Osteoblast (primary cell): ENCODE results near the gene EPB41L3. TPM values are rescaled to one million over a fixed set of nuclear protein-coding genes. Genes with fewer than 3 reads are reported as not detected.
"Not testable (repeated sequence)": the region's sequence is repeated elsewhere in the genome, so short reads cannot be mapped to it uniquely, and the experiment has no call there.

Experiments used
- DNase-seq: peaks from one replicate; pipeline ENCODE4 v3.0.0; 2011; ENCODE audit warnings: low spot score, mixed read lengths; ENCODE audit not compliant: insufficient read length; ENCODE audit errors: missing footprints
- H2AFZ ChIP-seq: 2 replicates; pipeline ENCODE4 v1.6.0; 2011; ENCODE audit warnings: mild to moderate bottlenecking, low read length
- H3K27ac ChIP-seq: 2 replicates; pipeline ENCODE4 v1.5.1; 2011; ENCODE audit warnings: mild to moderate bottlenecking, low read depth, low read length, moderate library complexity
- H3K27me3 ChIP-seq: 2 replicates; pipeline ENCODE4 v1.6.0; 2012; ENCODE audit warnings: mild to moderate bottlenecking, control low read depth, inconsistent platforms, low read length, moderate library complexity; ENCODE audit not compliant: insufficient read depth
- H3K36me3 ChIP-seq: 2 replicates; pipeline ENCODE4 v1.5.1; 2011; ENCODE audit warnings: mild to moderate bottlenecking, low read length, control low read depth, moderate library complexity; ENCODE audit not compliant: insufficient read depth
- H3K4me1 ChIP-seq: 2 replicates; pipeline ENCODE4 v1.5.1; 2011; ENCODE audit warnings: mild to moderate bottlenecking, low read length, control low read depth, moderate library complexity; ENCODE audit not compliant: insufficient read depth
- H3K4me2 ChIP-seq: 2 replicates; pipeline ENCODE4 v1.6.0; 2011; ENCODE audit warnings: mild to moderate bottlenecking, low read length; ENCODE audit not compliant: insufficient read depth
- H3K4me3 ChIP-seq: fragments of 200-600 bp; sonication (generic); 3 replicates; pipeline ENCODE4 v1.5.1; 2012; ENCODE audit warnings: mild to moderate bottlenecking, low read length, inconsistent platforms; ENCODE audit not compliant: insufficient read depth
- H3K79me2 ChIP-seq: 2 replicates; pipeline ENCODE4 v1.6.0; 2012; ENCODE audit warnings: mild to moderate bottlenecking, low read length, control low read depth, inconsistent platforms; ENCODE audit not compliant: insufficient read depth
- H3K9me3 ChIP-seq: 2 replicates; pipeline ENCODE4 v1.5.1; 2011; ENCODE audit warnings: low read depth, low read length, control low read depth
- H4K20me1 ChIP-seq: 2 replicates; pipeline ENCODE4 v1.6.0; 2012; ENCODE audit warnings: mild to moderate bottlenecking, low read length, control low read depth; ENCODE audit not compliant: insufficient read depth
- total RNA-seq: library from RNA; depleted of rRNA; stranded (reverse); fragments of >200 nt; gene quantifications from 2 replicates; pipeline ENCODE4 v1.2.3, GENCODE V29; 2012
- TF ChIP-seq, protein P1 (sequence below): IDR thresholded peaks from 2 replicates; pipeline ENCODE4 v1.5.1; 2011; ENCODE audit warnings: mild to moderate bottlenecking, low read depth, low read length, moderate library complexity; ENCODE audit errors: extremely low read depth

The EPB41L3 gene
- total RNA-seq, 1 donor = 0.72 TPM

DNA sequence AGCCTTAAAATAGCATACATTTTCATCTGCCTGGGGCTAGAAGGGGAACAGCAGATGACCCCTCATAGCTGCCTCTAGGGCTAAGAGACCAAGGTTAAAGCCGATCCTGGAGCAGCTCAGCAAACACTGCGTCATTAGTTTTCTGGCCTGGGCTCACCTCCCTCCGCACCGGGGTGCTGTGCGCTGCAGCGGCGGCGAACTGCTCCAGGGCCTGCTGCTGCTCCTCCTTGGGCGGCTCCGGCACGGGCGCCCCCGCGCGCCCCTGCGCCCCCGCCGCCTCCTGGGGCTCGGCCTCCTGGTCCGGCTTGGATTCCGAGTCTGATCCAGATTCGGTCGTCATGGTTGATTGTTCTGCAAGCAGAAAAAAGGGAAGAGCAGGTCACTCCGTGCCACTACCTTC lies 55.0 kb downstream of the EPB41L3 start:
- Histone ChIP-seq H3K4me2 (no peak overlapping the region), H3K27me3 (no peaks in the 10 kb centered on the region), H3K4me3 (no peak overlapping the region), H3K36me3 (no peaks in the 10 kb centered on the region), H3K4me1 (no peaks in the 10 kb centered on the region), H4K20me1 (no peaks in the 10 kb centered on the region), H2AFZ (no peak overlapping the region), H3K27ac (no peak overlapping the region), H3K9me3 (peaks cover 2% of the 10 kb centered on the region), H3K79me2 (no peaks in the 10 kb centered on the region)
- TF ChIP-seq, protein P1, sequence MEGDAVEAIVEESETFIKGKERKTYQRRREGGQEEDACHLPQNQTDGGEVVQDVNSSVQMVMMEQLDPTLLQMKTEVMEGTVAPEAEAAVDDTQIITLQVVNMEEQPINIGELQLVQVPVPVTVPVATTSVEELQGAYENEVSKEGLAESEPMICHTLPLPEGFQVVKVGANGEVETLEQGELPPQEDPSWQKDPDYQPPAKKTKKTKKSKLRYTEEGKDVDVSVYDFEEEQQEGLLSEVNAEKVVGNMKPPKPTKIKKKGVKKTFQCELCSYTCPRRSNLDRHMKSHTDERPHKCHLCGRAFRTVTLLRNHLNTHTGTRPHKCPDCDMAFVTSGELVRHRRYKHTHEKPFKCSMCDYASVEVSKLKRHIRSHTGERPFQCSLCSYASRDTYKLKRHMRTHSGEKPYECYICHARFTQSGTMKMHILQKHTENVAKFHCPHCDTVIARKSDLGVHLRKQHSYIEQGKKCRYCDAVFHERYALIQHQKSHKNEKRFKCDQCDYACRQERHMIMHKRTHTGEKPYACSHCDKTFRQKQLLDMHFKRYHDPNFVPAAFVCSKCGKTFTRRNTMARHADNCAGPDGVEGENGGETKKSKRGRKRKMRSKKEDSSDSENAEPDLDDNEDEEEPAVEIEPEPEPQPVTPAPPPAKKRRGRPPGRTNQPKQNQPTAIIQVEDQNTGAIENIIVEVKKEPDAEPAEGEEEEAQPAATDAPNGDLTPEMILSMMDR = no peak
- DNase-seq = no peak

DNA sequence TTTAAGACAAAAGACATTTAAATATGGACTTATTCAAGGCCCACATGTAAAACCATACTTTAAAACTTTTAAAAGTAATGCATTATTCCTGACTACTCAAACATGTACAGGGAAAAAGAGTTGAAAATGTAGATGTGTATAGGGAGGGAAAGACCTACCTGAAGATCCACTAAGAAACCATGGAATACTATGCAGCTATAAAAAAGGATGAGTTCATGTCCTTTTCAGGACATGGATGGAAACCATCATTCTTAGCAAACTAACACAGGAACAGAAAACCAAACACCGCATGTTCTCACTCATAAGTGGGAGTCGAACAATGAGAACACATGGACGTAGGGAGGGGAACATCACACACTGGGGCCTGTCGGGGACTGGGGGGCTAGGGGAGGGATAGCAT lies 55.8 kb downstream of the EPB41L3 start:
- H3K27me3 ChIP-seq, DNase-seq, H2AFZ ChIP-seq, H4K20me1 ChIP-seq, H3K4me3 ChIP-seq, H3K9me3 ChIP-seq, H3K4me1 ChIP-seq, H3K4me2 ChIP-seq, H3K79me2 ChIP-seq, H3K27ac ChIP-seq, H3K36me3 ChIP-seq: not testable (repeated sequence)

DNA sequence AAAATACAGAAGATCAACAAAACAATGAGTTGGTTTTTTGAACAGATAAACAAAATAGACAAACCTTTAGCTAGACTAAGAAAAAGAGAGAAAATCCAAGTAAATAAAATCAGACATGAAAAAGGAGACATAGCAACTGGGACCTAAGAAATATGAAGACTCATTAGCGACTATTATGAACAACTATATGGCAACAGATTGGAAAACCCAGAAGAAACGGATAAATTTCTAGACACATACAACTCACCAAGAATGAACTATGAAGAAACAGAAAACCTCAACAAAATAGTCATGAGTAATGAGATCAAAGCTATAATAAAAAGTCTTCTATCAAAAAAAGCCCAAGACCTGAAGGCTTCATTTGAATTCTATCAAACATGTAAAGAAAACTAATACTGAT lies 59.3 kb downstream of the EPB41L3 start:
- no peaks in the 10 kb centered on the region for H3K4me1 ChIP-seq
- no peaks in the 10 kb centered on the region for H3K79me2 ChIP-seq
- H3K36me3 ChIP-seq = no peaks in the 10 kb centered on the region
- no peaks in the 10 kb centered on the region for H3K9me3 ChIP-seq
- TF ChIP-seq, protein P1 = no peak
- DNase-seq = no peak
- H3K4me3 ChIP-seq = no peak overlapping the region
- H2AFZ ChIP-seq = no peak overlapping the region
- no peaks in the 10 kb centered on the region for H3K27me3 ChIP-seq
- H3K4me2 ChIP-seq = no peak overlapping the region
- no peaks in the 10 kb centered on the region for H4K20me1 ChIP-seq
- no peak overlapping the region for H3K27ac ChIP-seq

DNA sequence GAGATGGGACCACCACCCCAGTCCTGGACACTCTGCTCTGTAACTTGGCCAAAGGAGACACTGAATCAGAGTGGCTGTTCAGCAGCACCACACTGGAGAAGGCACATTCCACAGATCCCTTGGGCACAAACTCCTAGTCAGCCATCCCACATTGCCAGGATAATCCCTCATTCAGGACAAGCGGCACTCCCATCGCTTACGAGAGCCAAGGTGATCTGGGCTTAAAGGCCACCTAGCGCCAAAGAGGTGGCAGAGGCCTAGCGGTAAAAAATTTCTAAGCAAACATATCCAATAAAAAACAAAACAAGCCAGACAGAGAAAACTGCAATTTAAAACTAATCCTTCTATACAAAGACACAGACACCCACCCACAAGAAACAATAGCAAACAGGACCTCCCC lies 62.2 kb downstream of the EPB41L3 start:
- Histone ChIP-seq H3K4me2 (no peak overlapping the region), H3K79me2 (no peaks in the 10 kb centered on the region), H4K20me1 (no peaks in the 10 kb centered on the region), H3K4me3 (no peak overlapping the region), H3K27ac (no peak overlapping the region), H3K27me3 (no peaks in the 10 kb centered on the region), H3K4me1 (no peaks in the 10 kb centered on the region), H3K36me3 (no peaks in the 10 kb centered on the region), H2AFZ (no peak overlapping the region), H3K9me3 (no peaks in the 10 kb centered on the region)
- TF ChIP-seq, protein P1 = no peak
- no peak for DNase-seq
